ENCODE data around the gene INTS12.

The INTS12 gene

DNA sequence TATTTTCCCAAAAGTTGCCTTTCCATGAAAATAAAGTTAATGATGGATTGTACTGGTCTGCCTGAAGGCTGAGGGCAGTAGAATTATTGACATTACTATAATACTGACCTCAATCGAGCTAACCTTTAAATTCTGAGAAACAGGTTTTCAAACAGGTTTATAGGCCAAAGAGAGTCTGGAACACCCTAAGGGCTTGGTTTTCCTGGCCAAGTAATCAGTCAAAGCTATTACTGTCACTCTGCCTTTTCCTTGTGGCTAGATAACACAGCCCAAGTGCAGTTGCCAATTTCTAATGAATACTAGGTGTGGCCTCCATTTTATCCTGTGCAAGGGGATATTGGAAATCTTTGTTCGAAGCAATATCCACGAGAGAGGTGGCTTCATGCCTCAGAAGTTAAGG, 75.2 kb downstream of the INTS12 start:
- Histone ChIP-seq H3K27ac (ENCODE audit: insufficient read depth, low read depth, low read length, poor library complexity, severe bottlenecking) (no peak overlapping the region), H3K36me3 (ENCODE audit: control insufficient read depth, insufficient read depth, low read length) (no peaks in the 10 kb centered on the region), H3K4me1 (ENCODE audit: control insufficient read depth, insufficient read depth, low read length) (no peaks in the 10 kb centered on the region), H3K4me3 (ENCODE audit: insufficient read depth, low read depth, low read length) (no peak overlapping the region), H3K27me3 (ENCODE audit: control insufficient read depth, insufficient read depth, low read length, poor library complexity, severe bottlenecking) (no peaks in the 10 kb centered on the region), H3K9me3 (ENCODE audit: control insufficient read depth, low read length) (no peaks in the 10 kb centered on the region)
- 93 to 95% methylated on average over 3 of the region's 3 CpGs for WGBS, 2 experiments

Measured in ectodermal cell (in vitro differentiated cells).